IMR-90 (cell line): ENCODE measurements around the gene SPPL3. TPM values are rescaled to one million over a fixed set of nuclear protein-coding genes. Genes with fewer than 3 reads are reported as not detected.

Source experiments
- ATAC-seq: fragments of 200-7000 bp; cut with Tn5 transposase; 2 replicates; pipeline ENCODE4 v1.9.1; 2020; ENCODE audit warnings: low read depth, mild to moderate bottlenecking, moderate library complexity
- BruUV-seq: library from RNA; stranded (reverse); fragments of 400-500 nt; replicated peaks from 2 replicates; lab custom pipeline; 2021; lab: Mats Ljungman, UMichigan
- CTCF ChIA-PET: fragments of 300-600 bp; formaldehyde crosslinking; extraction: SDS; loops from one replicate; lab custom pipeline; 2021; ENCODE audit warnings: antibody characterized with exemption; lab: Yijun Ruan, JAX
- POLR2A ChIA-PET: fragments of 300-600 bp; sonication (Branson Sonifier 250); formaldehyde crosslinking; loops from one replicate; lab custom pipeline; 2022; ENCODE audit warnings: antibody characterized with exemption; ENCODE audit not compliant: unreplicated experiment; lab: Charles Lee
- DNase-seq: peaks from one replicate; pipeline ENCODE4 v3.0.0; 2013
- H2AFZ ChIP-seq: replicated peaks from 2 replicates; pipeline ENCODE3; 2013; ENCODE audit warnings: low read length, mild to moderate bottlenecking; ENCODE audit not compliant: poor library complexity
- H2AK5ac ChIP-seq: 2 replicates; pipeline ENCODE4 v1.6.1; 2013; ENCODE audit warnings: low read depth, low read length, inconsistent platforms
- H2AK9ac ChIP-seq: replicated peaks from 2 replicates; pipeline ENCODE3; 2013; ENCODE audit warnings: mild to moderate bottlenecking, low read depth, low read length, moderate library complexity; ENCODE audit not compliant: poor library complexity
- H2BK120ac ChIP-seq: 2 replicates; pipeline ENCODE4 v1.6.1; 2013; ENCODE audit warnings: low read depth, low read length, inconsistent platforms
- H2BK15ac ChIP-seq: 3 replicates; pipeline ENCODE4 v1.6.1; 2013; ENCODE audit warnings: low read depth, low read length, inconsistent platforms
- H2BK20ac ChIP-seq: 2 replicates; pipeline ENCODE4 v1.6.1; 2013; ENCODE audit warnings: low read depth, mild to moderate bottlenecking, inconsistent platforms, low read length, moderate library complexity
- H2BK5ac ChIP-seq: 2 replicates; pipeline ENCODE4 v1.6.1; 2013; ENCODE audit warnings: mild to moderate bottlenecking, low read depth, low read length, inconsistent platforms; ENCODE audit not compliant: poor library complexity, severe bottlenecking
- H3K14ac ChIP-seq: replicated peaks from 2 replicates; pipeline ENCODE4 v1.6.1; 2013; ENCODE audit warnings: low read depth, low read length, inconsistent platforms
- H3K18ac ChIP-seq: 2 replicates; pipeline ENCODE4 v1.6.1; 2013; ENCODE audit warnings: low read depth, low read length, control low read depth
- H3K23ac ChIP-seq: 2 replicates; pipeline ENCODE4 v1.6.1; 2013; ENCODE audit warnings: low read depth, low read length, inconsistent platforms
- H3K27ac ChIP-seq: 2 replicates; pipeline ENCODE4 v1.5.1; 2013; ENCODE audit warnings: mild to moderate bottlenecking, control low read depth, low read length; ENCODE audit not compliant: insufficient read depth
- H3K27me3 ChIP-seq: 2 replicates; pipeline ENCODE4 v1.6.1; 2013; ENCODE audit warnings: low read length; ENCODE audit not compliant: control insufficient read depth, insufficient read depth
- H3K36me3 ChIP-seq: 2 replicates; pipeline ENCODE4 v1.6.1; 2013; ENCODE audit warnings: low read length, mixed read lengths; ENCODE audit not compliant: control insufficient read depth, insufficient read depth
- H3K4ac ChIP-seq: 2 replicates; pipeline ENCODE4 v1.6.1; 2013; ENCODE audit warnings: low read depth, low read length, inconsistent platforms
- H3K4me1 ChIP-seq: 2 replicates; pipeline ENCODE4 v1.6.1; 2013; ENCODE audit warnings: low read length, mixed read lengths; ENCODE audit not compliant: control insufficient read depth, insufficient read depth
- H3K4me2 ChIP-seq: 2 replicates; pipeline ENCODE4 v1.6.1; 2013; ENCODE audit warnings: low read depth, mild to moderate bottlenecking, control low read depth, low read length, moderate library complexity
- H3K4me3 ChIP-seq: 2 replicates; pipeline ENCODE4 v1.5.1; 2013; ENCODE audit warnings: low read depth, mild to moderate bottlenecking, control low read depth, low read length, moderate library complexity; ENCODE audit not compliant: insufficient read depth
- H3K56ac ChIP-seq: 2 replicates; pipeline ENCODE4 v1.6.1; 2013; ENCODE audit warnings: low read length, inconsistent platforms; ENCODE audit not compliant: insufficient read depth; ENCODE audit errors: extremely low read depth
- H3K79me1 ChIP-seq, 2 experiments: 2 replicates each; pipeline ENCODE4 v1.6.1; 2013; ENCODE audit warnings: low read length in 2 of 2, inconsistent platforms in 1 of 2, low read depth in 1 of 2
- H3K9ac ChIP-seq: 2 replicates; pipeline ENCODE4 v1.6.1; 2013; ENCODE audit warnings: low read depth, low read length, control low read depth
- H3K9me1 ChIP-seq: 2 replicates; pipeline ENCODE4 v1.6.1; 2013; ENCODE audit warnings: low read length, inconsistent platforms; ENCODE audit not compliant: insufficient read depth
- H3K9me3 ChIP-seq: 2 replicates; pipeline ENCODE4 v1.6.1; 2013; ENCODE audit warnings: low read length; ENCODE audit not compliant: control insufficient read depth, insufficient read depth
- H4K20me1 ChIP-seq: 2 replicates; pipeline ENCODE4 v1.6.1; 2013; ENCODE audit warnings: low read length, inconsistent platforms; ENCODE audit not compliant: insufficient read depth
- H4K5ac ChIP-seq: 2 replicates; pipeline ENCODE4 v1.6.1; 2013; ENCODE audit warnings: mild to moderate bottlenecking, low read depth, low read length, control low read depth
- H4K8ac ChIP-seq, 2 experiments: 2 replicates each; pipeline ENCODE4 v1.6.1; 2013; ENCODE audit warnings: low read depth in 2 of 2, low read length in 2 of 2, control low read depth in 1 of 2, inconsistent platforms in 1 of 2
- H4K91ac ChIP-seq: 2 replicates; pipeline ENCODE4 v1.6.1; 2013; ENCODE audit warnings: low read depth, low read length, inconsistent platforms; ENCODE audit not compliant: insufficient read depth
- MAFK ChIP-seq: IDR thresholded peaks from 2 replicates; pipeline ENCODE4 v1.6.1; 2012; ENCODE audit warnings: low read depth, low read length, improper control_type of control experiment
- MAZ ChIP-seq: IDR thresholded peaks from 2 replicates; pipeline ENCODE4 v1.6.1; 2012; ENCODE audit warnings: low read depth, mild to moderate bottlenecking, low read length, improper control_type of control experiment, moderate library complexity, borderline replicate concordance
- MXI1 ChIP-seq: IDR thresholded peaks from 2 replicates; pipeline ENCODE4 v1.6.1; 2012; ENCODE audit warnings: low read depth, mild to moderate bottlenecking, low read length, moderate library complexity, borderline replicate concordance
- RFX5 ChIP-seq: IDR thresholded peaks from 2 replicates; pipeline ENCODE4 v1.8.0; 2012; ENCODE audit warnings: low read depth, mild to moderate bottlenecking, low read length, moderate library complexity
- SMC3 ChIP-seq: fragments of 150-350 bp; IDR thresholded peaks from 2 replicates; pipeline ENCODE4 v1.6.1; 2016; ENCODE audit warnings: low read depth, mild to moderate bottlenecking, antibody characterized with exemption, low read length, moderate library complexity
- USF2 ChIP-seq: fragments of 150-350 bp; IDR thresholded peaks from 2 replicates; pipeline ENCODE4 v1.6.1; 2017; ENCODE audit warnings: mild to moderate bottlenecking, antibody characterized with exemption, low read length, low read depth
- WGBS, 2 experiments: methylation state at CpG; one replicate each; pipeline versions ENCODE4 v1.1.5 to v1.1.7; 2013; ENCODE audit warnings: missing lambda C conversion rate in 2 of 2; ENCODE audit not compliant: insufficient read length in 1 of 2; ENCODE audit errors: extremely low coverage in 2 of 2; 5-methylcytosine and 5-hydroxymethylcytosine counted together
- dilution Hi-C: fragments of 300-500 bp; cut with HindIII; formaldehyde crosslinking; loops from one replicate; pipeline ENCODE4 v1.14.3; 2018; ENCODE audit warnings: low sequenced_read_pairs; ENCODE audit not compliant: unreplicated experiment
- in situ Hi-C: fragments of 300-500 bp; cut with MboI; formaldehyde crosslinking; loops from 3 replicates; pipeline ENCODE4 v1.14.3; 2019; ENCODE audit warnings: low sequenced_read_pairs, inconsistent platforms, mixed read lengths
- intact Hi-C: fragments of 100-400 bp; cut with micrococcal nuclease; formaldehyde crosslinking; loops from 2 replicates; pipeline ENCODE4 v1.10.0; 2022
- polyA plus RNA-seq, 3 experiments: library from polyadenylated mRNA; depleted of rRNA; stranded (reverse); fragments of >200 nt; gene quantifications; 2 replicates each; pipeline ENCODE4 v1.2.3, GENCODE V29; 2012; ENCODE audit warnings: low replicate concordance in 1 of 3
- total RNA-seq: library from RNA; depleted of rRNA; stranded (reverse); fragments of >200 nt; gene quantifications from 2 replicates; pipeline ENCODE4 v1.2.3, GENCODE V29; 2012

Gene SPPL3
- total and polyA plus RNA-seq, 2 of the 4 experiments (the other 2 are of a cell fraction): 1.6 to 18.0 TPM

GRCh38 chr12:120767071-120768024, 136.8 kb downstream of the SPPL3 start (continued):
- TF ChIP-seq MAZ: no peak

GRCh38 chr12:120766566-120766965, 137.6 kb downstream of the SPPL3 start:
- Histone ChIP-seq H3K27ac (no peak overlapping the region), H2AFZ (no peak overlapping the region), H3K9ac (no peak overlapping the region), H3K27me3 (no peaks in the 10 kb centered on the region), H2BK5ac (no peak overlapping the region), H3K23ac (no peak overlapping the region), H4K5ac (no peak overlapping the region), H2AK5ac (no peak overlapping the region), H2BK20ac (no peak overlapping the region), H2BK15ac (no peak overlapping the region), H3K79me1 (no peaks in the 10 kb centered on the region), H3K56ac (no peak overlapping the region), H3K4me3 (no peak overlapping the region), H3K4me1 (no peaks in the 10 kb centered on the region), H3K4ac (no peak overlapping the region), H3K18ac (no peak overlapping the region), H3K36me3 (peaks cover 49% of the 10 kb centered on the region), H3K9me3 (no peaks in the 10 kb centered on the region), H3K14ac (no peak overlapping the region), H2AK9ac (no peak overlapping the region), H3K4me2 (no peak overlapping the region), H4K91ac (no peak overlapping the region), H3K9me1 (peaks cover 5% of the 10 kb centered on the region; the same call in 1 of the 2 replicates), H4K8ac (no peak overlapping the region), H4K20me1 (no peaks in the 10 kb centered on the region; the same call in 1 of the 2 replicates), H2BK120ac (no peak overlapping the region)
- ATAC-seq (no peak), DNase-seq (no peak)
- intact Hi-C loops (no loop called here), in situ Hi-C loops (no loop called here), dilution Hi-C loops (no loop called here)
- no CpG with 5 or more reads among the region's 5 CpGs for WGBS, 2 experiments
- POLR2A ChIA-PET: no interaction called here
- BruUV-seq: no TSS peak
- TF ChIP-seq RFX5: no peak
- no peak for TF ChIP-seq MXI1
- no peak for TF ChIP-seq SMC3
- TF ChIP-seq USF2: no peak
- no peak for TF ChIP-seq MAFK
- TF ChIP-seq MAZ: no peak
- CTCF ChIA-PET: no interaction called here
